Breast epithelium (tissue), 4 donors: ENCODE data around the gene WWOX. TPM values are rescaled to one million over a fixed set of nuclear protein-coding genes. Genes with fewer than 3 reads are reported as not detected.

Source experiments
- DNase-seq, 2 donors: peaks; one replicate each; pipeline ENCODE4 v3.0.0-alpha.2; 2019; ENCODE audit warnings: low spot score in 2 of 2
- H3K27ac ChIP-seq, 2 donors: fragments of 200-600 bp; sonication (generic) in 1 of 2; one replicate each; pipeline ENCODE4 v1.5.1; 2016 to 2019; ENCODE audit warnings: mild to moderate bottlenecking in 1 of 2
- H3K27me3 ChIP-seq, 2 donors: fragments of 200-600 bp; sonication (generic) in 1 of 2; one replicate each; pipeline versions ENCODE4 v1.5.1 to v1.6.0; 2017 to 2019; ENCODE audit warnings: control low read depth in 1 of 2, mild to moderate bottlenecking in 1 of 2
- H3K36me3 ChIP-seq: fragments of 200-600 bp; one replicate; pipeline ENCODE4 v1.5.1; 2019
- H3K4me1 ChIP-seq, 2 donors: fragments of 200-600 bp; sonication (generic); one replicate each; pipeline ENCODE4 v1.5.1; 2016 to 2019; ENCODE audit warnings: control low read depth in 1 of 2
- H3K4me3 ChIP-seq, 3 donors: fragments of 200-600 bp; sonication (generic); 1 replicate in 2 of 3; 2 replicates in 1 of 3; pipeline ENCODE4 v1.5.1; 2016 to 2019; ENCODE audit warnings: mild to moderate bottlenecking in 3 of 3, moderate library complexity in 2 of 3
- H3K9me3 ChIP-seq, 2 donors: fragments of 200-600 bp; sonication (generic) in 1 of 2; one replicate each; pipeline ENCODE4 v1.5.1; 2016 to 2019; ENCODE audit warnings: control low read depth in 1 of 2
- CTCF ChIP-seq, 3 donors: fragments of 450-650 bp; IDR thresholded peaks; one replicate each; pipeline ENCODE4 v1.5.1; 2016 to 2017; ENCODE audit warnings: antibody characterized with exemption in 3 of 3, mild to moderate bottlenecking in 3 of 3, moderate library complexity in 3 of 3
- POLR2A ChIP-seq: fragments of 450-650 bp; IDR thresholded peaks from one replicate; pipeline ENCODE4 v1.6.1; 2016; ENCODE audit warnings: antibody characterized with exemption, mild to moderate bottlenecking, moderate library complexity
- POLR2AphosphoS5 ChIP-seq, 3 donors: sonication (generic); formaldehyde crosslinking; IDR thresholded peaks; one replicate each; pipeline ENCODE4 v1.6.1; 2017; ENCODE audit warnings: antibody characterized with exemption in 3 of 3
- intact Hi-C: fragments of 100-400 bp; cut with DNase I; formaldehyde crosslinking; loops from one replicate; pipeline ENCODE4 v1.15.1; 2023; ENCODE audit warnings: low total_unique reads
- total RNA-seq, 3 donors: library from RNA; depleted of rRNA; stranded (reverse); fragments of >200 nt; gene quantifications; one replicate each; pipeline ENCODE4 v1.1.0, GENCODE V29; 2016

WWOX gene
- total RNA-seq, 3 donors from 2014 or later: 42.9 to 73.6 (median 43.4) TPM

GRCh38 chr16:78130950-78131349, 31.5 kb downstream of the WWOX start:
- TF ChIP-seq POLR2A (no peak), CTCF (IDR thresholded peaks at IDR 0.05) (no peak), POLR2AphosphoS5 (IDR thresholded peaks at IDR 0.05) (no peak)
- no peak overlapping the region for H3K4me3 ChIP-seq
- H3K27ac ChIP-seq: no peak overlapping the region
- H3K36me3 ChIP-seq: no peaks in the 10 kb centered on the region
- no peaks in the 10 kb centered on the region for H3K9me3 ChIP-seq
- no peaks in the 10 kb centered on the region for H3K4me1 ChIP-seq
- H3K27me3 ChIP-seq: no peaks in the 10 kb centered on the region
- DNase-seq: no peak
- intact Hi-C loops: no loop called here

- H3K9me3 ChIP-seq: no peaks in the 10 kb centered on the region
- intact Hi-C loops: no loop called here
- H3K4me3 ChIP-seq: no peak overlapping the region
- H3K27ac ChIP-seq: no peak overlapping the region
- TF ChIP-seq CTCF (IDR thresholded peaks at IDR 0.05) (no peak), POLR2AphosphoS5 (IDR thresholded peaks at IDR 0.05) (no peak), POLR2A (no peak)
- no peaks in the 10 kb centered on the region for H3K27me3 ChIP-seq
- H3K4me1 ChIP-seq: no peaks in the 10 kb centered on the region
- no peak for DNase-seq
- H3K36me3 ChIP-seq: no peaks in the 10 kb centered on the region
Measured at GRCh38 chr16:78133919-78134318, 34.5 kb downstream of the WWOX start.

- Histone ChIP-seq H3K4me1 (no peaks in the 10 kb centered on the region), H3K36me3 (no peaks in the 10 kb centered on the region), H3K9me3 (no peaks in the 10 kb centered on the region), H3K27ac (no peak overlapping the region), H3K27me3 (no peaks in the 10 kb centered on the region), H3K4me3 (no peak overlapping the region)
- TF ChIP-seq POLR2AphosphoS5 (IDR thresholded peaks at IDR 0.05): no peak
- no peak for TF ChIP-seq CTCF (IDR thresholded peaks at IDR 0.05)
- TF ChIP-seq POLR2A: no peak
- intact Hi-C loops: no loop called here
- DNase-seq: no peak
Measured at GRCh38 chr16:78134944-78135619, 35.6 kb downstream of the WWOX start.

GRCh38 chr16:78137179-78137578, 37.7 kb downstream of the WWOX start:
- no peaks in the 10 kb centered on the region for H3K9me3 ChIP-seq
- H3K27ac ChIP-seq: no peak overlapping the region
- no peaks in the 10 kb centered on the region for H3K36me3 ChIP-seq
- TF ChIP-seq CTCF (IDR thresholded peaks at IDR 0.05) (no peak), POLR2A (no peak), POLR2AphosphoS5 (IDR thresholded peaks at IDR 0.05) (no peak)
- no peaks in the 10 kb centered on the region for H3K4me1 ChIP-seq
- no peak overlapping the region for H3K4me3 ChIP-seq
- intact Hi-C loops: no loop called here
- no peaks in the 10 kb centered on the region for H3K27me3 ChIP-seq
- no peak for DNase-seq

- Histone ChIP-seq H3K4me3 (no peak overlapping the region), H3K27me3 (no peaks in the 10 kb centered on the region), H3K27ac (no peak overlapping the region), H3K36me3 (no peaks in the 10 kb centered on the region), H3K9me3 (no peaks in the 10 kb centered on the region), H3K4me1 (no peaks in the 10 kb centered on the region)
- DNase-seq: no peak
- TF ChIP-seq POLR2A (no peak), CTCF (IDR thresholded peaks at IDR 0.05) (no peak), POLR2AphosphoS5 (IDR thresholded peaks at IDR 0.05) (no peak)
- intact Hi-C loops: no loop called here
Measured at GRCh38 chr16:78137782-78138616, 38.5 kb downstream of the WWOX start.
